NCI-H146 treated with DMSO at 0.1 percent for 48 hours (cell line): ENCODE data around the gene IRS2.
"Not testable (repeated sequence)": the region's sequence is repeated elsewhere in the genome, so short reads cannot be mapped to it uniquely, and the experiment has no call there.

ENCODE experiments used
- DNase-seq: peaks from one replicate; lab custom pipeline; 2025; ENCODE audit not compliant: unreplicated experiment; lab: John Stamatoyannopoulos, UW

The IRS2 gene, protein sequence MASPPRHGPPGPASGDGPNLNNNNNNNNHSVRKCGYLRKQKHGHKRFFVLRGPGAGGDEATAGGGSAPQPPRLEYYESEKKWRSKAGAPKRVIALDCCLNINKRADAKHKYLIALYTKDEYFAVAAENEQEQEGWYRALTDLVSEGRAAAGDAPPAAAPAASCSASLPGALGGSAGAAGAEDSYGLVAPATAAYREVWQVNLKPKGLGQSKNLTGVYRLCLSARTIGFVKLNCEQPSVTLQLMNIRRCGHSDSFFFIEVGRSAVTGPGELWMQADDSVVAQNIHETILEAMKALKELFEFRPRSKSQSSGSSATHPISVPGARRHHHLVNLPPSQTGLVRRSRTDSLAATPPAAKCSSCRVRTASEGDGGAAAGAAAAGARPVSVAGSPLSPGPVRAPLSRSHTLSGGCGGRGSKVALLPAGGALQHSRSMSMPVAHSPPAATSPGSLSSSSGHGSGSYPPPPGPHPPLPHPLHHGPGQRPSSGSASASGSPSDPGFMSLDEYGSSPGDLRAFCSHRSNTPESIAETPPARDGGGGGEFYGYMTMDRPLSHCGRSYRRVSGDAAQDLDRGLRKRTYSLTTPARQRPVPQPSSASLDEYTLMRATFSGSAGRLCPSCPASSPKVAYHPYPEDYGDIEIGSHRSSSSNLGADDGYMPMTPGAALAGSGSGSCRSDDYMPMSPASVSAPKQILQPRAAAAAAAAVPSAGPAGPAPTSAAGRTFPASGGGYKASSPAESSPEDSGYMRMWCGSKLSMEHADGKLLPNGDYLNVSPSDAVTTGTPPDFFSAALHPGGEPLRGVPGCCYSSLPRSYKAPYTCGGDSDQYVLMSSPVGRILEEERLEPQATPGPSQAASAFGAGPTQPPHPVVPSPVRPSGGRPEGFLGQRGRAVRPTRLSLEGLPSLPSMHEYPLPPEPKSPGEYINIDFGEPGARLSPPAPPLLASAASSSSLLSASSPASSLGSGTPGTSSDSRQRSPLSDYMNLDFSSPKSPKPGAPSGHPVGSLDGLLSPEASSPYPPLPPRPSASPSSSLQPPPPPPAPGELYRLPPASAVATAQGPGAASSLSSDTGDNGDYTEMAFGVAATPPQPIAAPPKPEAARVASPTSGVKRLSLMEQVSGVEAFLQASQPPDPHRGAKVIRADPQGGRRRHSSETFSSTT (N-terminal part only)

DNA sequence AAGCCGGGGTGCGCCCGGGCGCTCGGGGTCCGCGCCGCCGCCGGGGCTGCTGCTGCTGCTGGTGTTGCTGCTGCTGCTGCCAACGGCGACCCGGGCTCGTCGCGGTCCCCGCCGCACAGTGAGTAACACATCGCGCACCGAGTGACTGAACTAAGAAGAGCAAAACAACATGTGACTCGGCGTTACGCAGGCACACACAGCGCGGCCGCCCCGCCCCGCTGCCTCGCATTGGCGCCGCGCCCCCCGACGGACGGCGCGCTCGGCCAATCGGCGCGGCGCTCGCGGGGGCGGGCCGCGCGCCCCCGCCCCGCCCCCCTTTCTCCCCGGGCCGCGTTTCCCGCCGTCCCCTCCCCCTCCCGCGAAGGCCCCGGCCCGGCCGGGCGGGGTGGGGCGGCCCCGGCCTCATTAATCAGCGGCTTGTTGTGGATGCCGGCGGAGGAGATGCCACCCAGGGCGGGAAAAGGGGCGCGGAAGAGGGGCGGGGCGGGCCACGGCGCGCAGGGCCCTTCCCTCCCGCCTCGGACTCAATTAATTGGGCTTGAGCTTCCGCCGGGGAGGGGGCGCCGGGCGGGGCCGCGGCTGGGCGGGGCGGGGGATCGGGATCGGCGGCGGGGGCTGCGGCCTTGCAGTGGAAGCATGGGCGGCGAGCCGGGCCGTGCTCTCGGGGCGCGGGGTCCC lies at the start of gene IRS2:
Gene IRS2, minus strand, starts transcription at position 127 of the 678 bp plus-strand sequence. CDS start 530 bp downstream, outside the sequence.
- peak; percentile 96 for DNase-seq

DNA sequence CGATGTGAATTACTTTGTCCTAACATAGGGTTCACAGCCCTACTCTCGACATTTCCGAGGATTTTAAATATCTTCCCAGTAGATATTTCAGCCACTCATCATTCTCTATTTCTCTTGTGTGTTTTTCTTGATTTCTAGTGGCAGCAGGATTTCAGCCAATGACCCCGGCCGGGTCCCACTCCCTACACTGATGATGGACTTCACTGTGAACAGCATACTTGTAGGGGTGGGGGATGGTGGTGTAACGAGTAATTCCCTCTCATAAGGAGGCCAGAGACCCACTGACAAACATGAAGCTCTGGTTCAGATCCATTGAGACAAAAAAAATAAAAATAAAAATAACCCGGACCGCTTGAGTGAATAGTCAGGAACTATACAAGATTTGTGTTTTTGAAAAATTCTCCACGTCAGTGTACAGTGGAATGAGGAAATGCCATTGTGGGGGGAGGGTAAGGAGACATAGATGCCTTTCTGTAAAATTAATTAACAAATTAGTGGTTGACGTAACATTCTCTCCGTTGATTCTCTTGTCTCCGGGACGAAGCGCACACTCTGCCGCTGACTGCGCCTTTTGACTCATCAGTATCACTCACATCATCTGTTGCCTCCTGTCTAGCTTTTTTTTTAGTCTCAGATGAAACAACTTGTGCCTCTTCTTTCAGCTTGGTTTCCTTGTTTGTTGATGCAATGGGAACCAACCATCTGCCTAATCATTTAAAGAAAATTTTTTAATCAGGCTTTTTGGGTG lies 48.8 kb upstream of the IRS2 start:
- no peak for DNase-seq

DNA sequence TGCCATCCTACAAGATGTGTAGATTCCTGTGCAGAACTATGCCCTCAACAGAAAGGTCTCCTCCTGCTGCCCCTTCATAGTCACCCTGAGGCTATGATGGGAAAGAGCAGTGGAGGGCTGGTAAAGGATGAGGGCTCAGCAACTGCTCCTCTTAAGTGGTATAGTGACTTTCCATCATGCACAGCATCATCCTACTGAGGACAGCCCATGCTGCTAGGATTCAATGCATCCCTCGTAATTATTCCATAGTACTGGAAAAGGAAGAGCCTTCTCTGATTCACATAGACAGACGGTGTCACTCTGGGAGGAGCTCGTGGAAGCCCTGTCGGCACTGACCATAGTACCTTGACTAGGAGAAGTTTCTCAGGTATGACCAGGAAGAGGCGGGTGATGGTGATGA lies 47.6 kb upstream of the IRS2 start:
- no peak for DNase-seq

DNA sequence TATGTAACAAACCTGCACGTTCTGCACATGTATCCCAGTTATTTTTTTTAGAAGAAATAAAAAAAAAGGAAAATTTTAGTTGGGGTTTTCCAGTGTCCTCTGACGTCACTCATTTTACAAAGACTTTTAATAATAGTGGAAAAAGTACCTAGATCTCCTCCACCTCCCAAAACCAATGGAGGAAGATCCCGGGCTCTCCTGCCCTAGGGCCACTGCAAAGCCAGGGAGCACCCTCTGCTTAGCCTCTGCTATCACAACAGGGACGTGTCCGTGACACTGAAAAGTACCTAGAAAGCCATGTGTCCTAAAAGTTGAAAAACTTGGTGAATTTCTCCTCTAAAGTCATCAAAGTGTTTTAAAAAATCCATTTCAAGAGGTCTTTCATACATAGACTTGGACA lies 46.7 kb upstream of the IRS2 start:
- no peak for DNase-seq

DNA sequence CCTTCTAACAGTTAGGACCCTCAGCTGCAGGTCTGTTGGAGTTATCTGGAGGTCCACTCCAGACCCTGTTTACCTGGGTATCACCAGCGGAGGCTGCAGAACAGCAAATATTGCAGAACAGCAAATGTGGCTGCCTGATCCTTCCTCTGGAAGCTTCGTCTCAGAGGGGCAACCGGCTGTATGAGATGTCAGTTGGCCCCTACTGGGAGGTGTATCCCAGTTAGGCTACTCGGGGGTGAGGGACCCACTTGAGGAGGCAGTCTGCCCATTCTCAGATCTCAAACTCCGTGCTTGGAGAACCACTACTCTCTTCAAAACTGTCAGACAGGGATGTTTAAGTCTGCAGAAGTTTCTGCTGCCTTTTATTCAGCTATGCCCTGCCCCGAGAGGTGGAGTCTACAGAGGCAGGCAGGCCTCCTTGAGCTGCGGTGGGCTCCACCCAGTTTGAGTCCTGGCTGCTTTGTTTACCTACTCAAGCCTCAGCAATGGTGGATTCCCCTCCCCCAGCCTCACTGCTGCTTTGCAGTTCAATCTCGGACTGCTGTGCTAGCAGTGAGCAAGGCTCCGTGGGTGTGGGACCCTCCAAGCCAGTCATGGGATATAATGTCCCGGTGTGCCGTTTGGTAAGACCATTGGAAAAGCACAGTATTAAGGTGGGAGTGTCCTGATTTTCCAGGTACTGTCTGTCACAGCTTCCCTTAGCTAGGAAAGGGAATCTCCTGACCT lies 42.4 kb upstream of the IRS2 start:
- not testable (repeated sequence) for DNase-seq

DNA sequence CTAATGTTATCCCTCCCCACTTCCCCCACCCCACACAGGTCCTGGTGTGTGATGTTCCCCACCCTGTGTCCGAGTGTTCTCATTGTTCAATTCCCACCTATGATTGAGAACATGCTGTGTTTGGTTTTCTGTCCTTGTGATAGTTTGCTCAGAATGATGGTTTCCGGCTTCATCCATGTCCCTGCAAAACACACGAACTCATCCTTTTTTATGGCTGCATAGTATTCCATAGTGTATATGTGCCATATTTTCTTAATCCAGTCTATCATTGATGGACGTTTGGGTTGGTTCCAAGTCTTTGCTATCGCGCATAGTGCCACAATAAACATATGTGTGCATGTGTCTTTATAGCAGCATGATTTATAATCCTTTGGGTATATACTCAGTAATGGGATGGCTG lies 36.8 kb upstream of the IRS2 start:
- not testable (repeated sequence) for DNase-seq

DNA sequence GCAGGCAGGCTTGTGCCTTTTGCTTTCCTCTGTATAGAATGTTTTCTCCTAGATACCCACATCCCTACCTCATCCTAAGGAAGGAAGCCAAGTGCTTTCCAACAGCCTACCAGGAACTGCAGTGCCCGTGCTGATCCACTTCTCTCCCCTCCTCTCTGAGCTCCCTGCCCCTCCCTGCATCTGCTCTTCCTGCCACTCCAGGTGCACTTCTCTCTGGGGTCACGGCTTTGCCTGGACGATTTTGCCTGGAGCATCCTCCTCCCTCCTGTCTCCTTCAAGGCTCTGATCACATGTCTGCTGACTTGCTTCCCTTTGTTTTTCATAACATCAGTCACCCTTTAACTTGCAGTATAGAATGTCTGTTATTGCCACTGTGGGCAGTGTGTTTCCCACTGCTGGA lies 34.7 kb upstream of the IRS2 start:
- peak; percentile 40 for DNase-seq

DNA sequence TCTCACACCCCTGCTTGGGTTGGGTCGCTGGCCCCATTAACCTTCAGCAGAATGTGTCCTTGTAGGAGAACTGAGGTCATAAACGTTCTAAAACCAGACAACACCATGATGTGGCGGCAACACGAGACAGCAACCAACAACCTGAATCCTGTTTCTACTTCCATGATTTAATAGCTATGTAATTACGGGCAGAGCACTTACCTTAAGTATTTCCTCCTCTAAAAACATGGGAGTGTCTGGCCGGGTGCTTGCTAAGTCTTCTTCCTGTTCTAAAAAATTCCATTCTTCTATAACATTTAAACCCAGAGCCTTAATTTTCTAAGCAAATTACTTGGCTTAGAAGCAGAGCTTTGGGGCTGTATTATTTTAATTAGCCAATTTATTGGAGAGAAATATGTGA lies 33.5 kb upstream of the IRS2 start:
- DNase-seq: no peak

DNA sequence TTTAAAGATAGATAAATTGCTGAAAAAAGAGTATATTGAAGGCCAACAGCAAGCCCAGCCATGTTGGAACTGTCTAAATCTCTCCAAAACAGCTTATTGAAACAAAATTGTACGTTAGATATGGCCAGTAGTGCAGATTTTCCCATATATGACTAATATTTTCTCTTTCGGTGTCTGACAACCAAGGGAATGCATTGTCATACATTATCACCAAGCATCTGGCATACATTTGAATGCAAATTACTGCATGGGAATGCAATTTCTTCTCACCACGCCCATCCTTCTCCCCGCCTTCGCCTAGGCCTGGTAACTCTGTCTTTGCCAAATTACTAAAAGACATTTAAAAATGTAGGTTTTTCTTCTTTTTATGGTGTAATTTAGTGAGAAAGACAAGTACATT lies 32.5 kb upstream of the IRS2 start:
- no peak for DNase-seq

DNA sequence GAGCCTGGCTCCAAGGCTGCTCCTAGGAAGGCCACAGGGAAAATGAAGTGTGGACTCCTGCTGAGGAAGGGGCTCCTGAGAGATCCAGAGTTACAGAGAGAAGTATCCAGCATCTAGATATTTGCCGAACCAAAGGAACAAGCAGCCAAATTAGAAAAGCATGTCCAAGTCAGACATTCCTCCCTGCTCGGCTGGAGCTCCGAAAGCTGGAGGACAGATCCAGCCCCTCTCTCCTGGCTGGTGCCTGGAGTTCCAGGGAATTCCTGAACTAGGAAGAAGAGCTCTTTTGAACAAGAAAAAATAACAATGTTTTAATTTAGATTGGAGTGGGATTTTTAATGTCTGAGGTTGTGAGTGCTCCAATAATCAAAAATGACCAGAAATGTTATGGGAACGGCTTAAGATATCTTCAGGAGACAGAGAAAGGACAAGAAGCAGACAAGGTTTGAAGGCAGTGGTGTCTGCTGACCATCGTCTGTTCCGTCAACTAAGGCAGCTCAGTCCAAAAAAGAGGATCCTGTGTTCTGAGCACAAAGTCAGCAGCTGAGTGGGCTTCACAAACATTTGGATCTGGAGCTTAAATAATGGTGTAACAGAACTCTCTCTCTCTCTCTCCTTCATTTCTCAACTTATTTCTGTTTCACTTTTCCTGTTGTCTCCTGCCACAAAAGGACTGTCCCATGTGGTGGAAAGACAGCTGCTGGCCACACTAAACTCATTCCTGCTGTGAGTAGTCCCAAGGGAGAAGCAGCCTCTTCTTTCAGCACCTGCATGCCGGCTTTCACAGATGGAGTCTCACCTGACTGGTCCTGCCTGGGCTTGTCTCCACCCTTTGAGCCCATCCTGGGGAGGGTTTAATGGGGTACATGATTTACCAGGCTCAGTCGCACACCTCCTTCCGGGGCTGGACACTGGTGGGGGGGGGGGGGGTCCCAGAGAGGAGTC lies 31.5 kb upstream of the IRS2 start:
- DNase-seq: peak; percentile 78

DNA sequence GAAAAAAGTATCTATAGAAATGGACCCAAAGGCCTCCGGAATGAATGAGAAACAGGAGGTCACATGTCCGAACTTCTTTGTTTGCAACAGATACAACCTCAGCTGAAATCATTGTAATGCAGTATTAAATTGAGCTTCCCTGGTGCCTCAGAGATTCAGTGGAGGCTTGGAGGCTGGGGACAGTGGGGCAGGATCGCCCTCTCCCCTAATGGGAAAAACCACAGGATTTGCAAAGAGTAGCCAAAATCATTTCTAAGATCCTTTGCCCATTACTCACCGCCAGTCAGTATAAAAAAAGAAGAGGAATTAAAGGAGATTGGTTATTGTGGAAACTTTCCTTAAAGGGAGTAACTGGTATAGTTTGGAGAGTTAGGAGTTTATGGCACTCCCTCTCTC lies 30.4 kb upstream of the IRS2 start:
- no peak for DNase-seq

DNA sequence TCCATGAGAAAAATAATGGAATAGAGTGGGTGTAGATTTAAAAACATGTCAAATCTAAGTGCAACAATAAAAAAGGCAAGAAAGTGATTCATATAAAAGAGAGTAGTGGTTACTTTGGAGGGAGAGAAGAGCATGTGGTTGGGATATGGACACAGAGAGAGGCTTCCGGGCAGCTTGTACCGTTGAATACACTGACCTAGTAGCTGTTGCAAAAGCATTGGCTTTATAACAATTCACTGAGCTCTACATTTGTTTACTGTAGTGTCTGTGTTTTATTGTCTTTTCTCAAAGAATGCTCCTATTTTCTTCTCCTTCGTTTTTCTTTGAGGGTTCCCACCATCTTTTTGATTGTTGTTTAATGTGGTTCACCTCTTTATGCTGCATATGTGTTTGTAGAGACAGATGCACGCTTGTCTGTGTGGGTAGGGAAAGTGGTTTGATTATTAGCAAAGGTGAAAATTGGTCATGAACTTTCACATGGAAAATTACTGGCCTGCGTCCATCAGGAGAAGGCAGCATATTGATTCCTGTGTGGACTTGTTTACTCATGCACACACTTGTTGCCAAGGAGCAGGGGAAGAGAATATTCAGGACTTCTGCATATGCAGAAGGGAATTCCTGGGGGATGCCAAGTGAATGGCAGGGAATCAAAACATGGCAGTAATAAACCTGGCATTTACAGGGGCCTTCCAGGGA lies 29.9 kb upstream of the IRS2 start:
- DNase-seq: peak; percentile 51

DNA sequence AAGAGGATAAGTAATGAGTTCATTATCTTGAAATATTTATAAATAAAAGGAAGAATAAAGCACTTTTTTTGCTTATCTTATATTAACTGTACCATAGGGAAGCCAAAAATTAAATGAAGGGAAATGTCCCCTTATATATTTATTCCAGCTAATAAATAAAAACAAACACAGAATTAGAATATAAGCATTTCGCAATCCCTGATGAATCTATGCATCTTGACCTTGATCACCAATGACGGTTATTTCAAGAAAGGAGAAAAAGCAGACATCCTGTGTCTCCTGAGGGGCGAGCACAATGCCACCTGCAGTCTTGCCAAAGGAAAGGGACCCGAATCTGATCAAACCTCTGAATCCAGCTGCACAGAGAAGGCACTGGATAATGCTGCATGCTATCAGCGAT lies 29.3 kb upstream of the IRS2 start:
- no peak for DNase-seq

DNA sequence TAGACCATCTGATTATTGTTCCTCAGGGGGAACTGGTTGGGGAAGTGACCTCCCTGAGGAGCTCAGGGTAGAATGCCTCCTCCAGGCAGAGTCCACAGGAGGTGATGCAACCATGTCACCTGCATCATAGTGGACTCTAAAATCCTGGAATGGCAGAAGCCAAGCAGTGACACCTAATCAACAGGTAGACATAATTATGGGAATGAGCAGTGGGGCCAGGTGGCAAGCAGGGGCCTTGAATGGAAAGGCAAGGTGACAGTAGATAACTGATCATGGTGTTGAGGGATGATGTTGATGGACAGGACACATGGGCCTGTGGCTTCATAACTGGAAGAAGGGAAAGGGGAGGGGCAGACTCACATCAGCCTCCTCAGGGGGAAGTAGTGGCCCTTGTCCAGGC lies 27.3 kb upstream of the IRS2 start:
- peak; percentile 13 for DNase-seq

DNA sequence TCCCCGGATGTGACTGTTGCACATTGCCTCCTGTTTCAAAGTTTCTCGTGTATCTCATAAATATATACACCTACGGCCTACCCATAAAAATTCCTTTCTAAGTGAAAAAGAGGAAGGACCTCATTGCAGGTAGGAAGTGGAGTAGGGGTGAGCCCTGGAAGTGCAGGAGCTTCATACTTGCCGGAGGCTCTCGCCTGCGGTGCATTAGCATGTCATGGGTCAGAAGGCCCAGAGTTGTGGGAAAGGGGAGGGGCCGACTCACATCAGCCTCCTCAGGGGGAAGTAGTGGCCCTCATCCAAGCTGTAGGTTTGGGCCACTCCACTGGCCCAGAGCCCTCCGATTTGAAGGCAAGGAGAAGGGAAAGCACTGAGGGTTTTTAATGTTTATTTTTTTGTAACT lies 26.0 kb upstream of the IRS2 start:
- no peak for DNase-seq

DNA sequence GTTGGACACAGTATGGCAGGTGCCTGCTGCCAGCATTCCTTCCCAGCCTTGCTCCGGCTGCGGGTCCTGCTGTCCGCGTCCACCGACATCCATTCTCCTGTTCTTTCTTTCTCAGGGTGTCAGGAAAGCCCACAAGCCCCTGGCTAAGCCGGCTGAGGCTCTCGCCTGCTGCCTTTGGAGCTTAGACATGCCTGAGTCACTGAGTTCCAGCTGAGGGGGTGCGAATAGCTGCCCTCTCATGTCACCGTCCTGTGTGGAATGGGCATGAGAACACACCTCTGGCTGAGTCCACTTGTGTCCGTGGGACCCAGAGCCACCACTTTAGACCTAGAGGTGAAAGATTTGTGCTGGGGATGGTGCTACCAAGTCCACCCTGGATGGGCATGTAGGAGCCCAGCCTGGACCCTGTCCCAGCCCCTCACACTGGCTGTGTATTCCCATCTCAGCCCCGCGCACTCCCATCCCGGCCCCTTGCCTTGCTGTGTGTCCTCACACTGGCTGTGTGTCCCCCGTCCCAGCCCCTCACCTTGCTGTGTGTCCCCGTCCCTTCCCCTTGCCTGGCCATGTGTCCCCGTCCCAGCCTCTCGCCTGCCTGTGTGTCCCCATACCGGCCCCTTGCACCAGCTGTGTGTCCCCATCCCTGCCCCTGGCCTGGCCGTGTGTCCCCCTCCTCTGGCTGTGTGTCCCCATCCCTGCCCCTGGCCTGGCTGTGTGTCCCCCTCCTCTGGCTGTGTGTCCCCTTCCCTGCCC lies 24.6 kb upstream of the IRS2 start:
- DNase-seq: no peak

DNA sequence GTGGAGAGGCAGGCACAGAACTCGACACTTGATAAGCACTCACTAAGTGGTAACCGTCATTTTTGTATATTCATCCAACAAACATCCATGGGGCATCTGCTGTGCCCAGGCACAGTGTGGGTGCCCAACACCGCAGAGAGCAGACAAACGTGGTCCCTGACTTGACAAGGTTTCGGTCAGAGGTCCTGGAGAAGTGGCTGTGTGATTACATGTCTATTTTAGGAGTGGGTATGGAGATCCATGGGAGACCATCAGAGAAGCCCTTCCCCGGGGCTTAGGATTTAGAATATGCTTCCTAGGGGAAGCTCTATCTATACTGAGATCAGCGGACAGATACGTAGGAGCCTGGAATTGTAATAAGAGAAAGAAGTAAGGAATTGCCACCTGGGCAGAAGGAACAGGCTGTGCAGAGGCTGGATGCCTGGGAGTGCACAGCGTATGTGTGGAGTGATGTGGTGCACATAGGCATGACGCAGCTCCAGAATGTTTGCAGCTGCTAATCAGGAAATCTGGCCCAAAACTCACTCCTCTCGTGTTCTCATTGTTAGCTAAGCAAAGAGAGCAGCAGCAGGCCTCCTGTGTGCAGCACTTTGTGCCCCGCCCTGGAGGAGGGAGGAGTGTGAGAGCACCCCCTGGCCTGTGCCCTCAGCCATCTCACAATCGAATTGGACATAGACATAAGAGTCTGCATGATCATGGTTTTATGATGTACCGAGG lies 23.0 kb upstream of the IRS2 start:
- DNase-seq: peak; percentile 18
